HepG2 (cell line): ENCODE data around the gene SPATA32.

Experiments
- EZH2 ChIP-seq: conservative IDR thresholded peaks from 2 replicates; pipeline ENCODE4 v1.6.1; 2012; ENCODE audit warnings: mild to moderate bottlenecking, low read depth, low read length, moderate library complexity
- KDM5A ChIP-seq: fragments of 200-600 bp; sonication (generic); IDR thresholded peaks from 2 replicates; pipeline ENCODE4 v1.7.0; 2018; ENCODE audit warnings: antibody characterized with exemption, mild to moderate bottlenecking, low read length, borderline replicate concordance

DNA sequence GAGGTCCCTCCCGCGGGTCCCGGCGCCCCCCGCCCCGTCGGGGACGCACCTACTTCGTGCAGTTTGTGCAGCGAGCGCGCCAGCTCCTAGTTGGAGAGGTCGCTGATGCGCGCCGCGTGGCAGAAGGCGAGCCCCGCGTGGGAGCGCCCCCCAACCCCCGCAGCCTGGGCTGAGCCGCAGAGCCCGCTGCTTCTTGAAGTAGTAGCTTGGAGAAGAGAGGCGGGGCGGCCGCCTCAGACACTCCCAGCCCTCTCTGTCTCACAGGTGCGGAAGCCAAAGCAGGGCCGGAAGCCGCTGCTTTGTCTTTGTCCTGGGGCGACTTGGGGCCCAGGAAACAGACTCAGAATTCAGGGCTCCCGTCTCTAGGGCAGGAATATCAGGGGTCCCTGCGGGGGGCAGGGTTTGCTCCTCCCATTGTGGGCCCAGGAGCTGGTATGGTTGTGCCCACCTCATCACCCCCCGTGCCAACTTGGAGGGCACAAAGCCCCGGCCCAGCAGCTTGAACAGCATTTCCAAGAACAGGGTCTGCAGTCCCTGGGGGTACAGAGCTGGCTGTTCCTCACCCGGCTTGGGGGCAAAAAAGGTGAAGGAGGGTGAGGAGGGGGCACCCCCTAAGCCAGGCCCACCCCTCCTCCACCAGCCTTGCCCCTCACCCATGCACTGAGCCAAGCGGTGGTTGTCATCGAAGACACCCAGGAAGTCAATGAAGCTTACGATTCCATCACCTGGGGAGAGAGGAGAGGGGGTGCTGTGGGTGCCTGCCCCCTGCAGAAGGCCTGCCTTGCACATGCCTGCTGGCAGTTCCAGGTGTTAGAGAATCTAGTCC lies 13.5 kb downstream of the SPATA32 start:
- TF ChIP-seq KDM5A (no peak), EZH2 (no peak)
